Stimulated activated CD4-positive, alpha-beta T cell treated with anti-CD3 and anti-CD28 coated beads, Interleukin-1b, Interleukin-23, amount 100 ng/mL, for 24 hours (primary cell): ENCODE measurements around the gene HGS.

ENCODE experiments used
- DNase-seq, 4 experiments: peaks; one replicate each; pipeline ENCODE4 v3.0.0-alpha.2; 2020; ENCODE audit warnings: low read depth in 4 of 4, low spot score in 1 of 4

The HGS gene

GRCh38 chr17:81715872-81716673 lies 32.3 kb downstream of the HGS start:
- no peak for DNase-seq

- no peak for DNase-seq
These were observed 32.8 kb downstream of the HGS start for GRCh38 chr17:81716674-81716996.

GRCh38 chr17:81717049-81717765 lies 33.4 kb downstream of the HGS start:
- DNase-seq: no peak

DNA sequence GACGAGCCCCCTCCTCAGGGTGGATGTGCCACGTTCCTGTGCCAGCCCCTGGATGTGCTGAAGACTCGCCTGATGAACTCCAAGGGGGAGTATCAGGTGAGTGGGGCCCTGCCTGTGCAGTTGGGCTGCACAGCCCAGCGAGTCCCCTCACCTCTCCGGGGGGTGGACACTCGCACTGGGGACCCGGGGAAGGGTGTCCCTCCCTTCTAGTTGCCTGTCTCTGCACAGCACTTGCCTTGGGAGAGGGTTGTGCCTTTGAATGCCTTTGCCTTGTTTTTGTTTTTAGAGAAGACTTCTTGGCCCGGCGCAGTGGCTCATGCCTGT lies 33.9 kb downstream of the HGS start:
- no peak for DNase-seq

GRCh38 chr17:81719410-81720266 lies 35.8 kb downstream of the HGS start:
- DNase-seq: no peak

DNA sequence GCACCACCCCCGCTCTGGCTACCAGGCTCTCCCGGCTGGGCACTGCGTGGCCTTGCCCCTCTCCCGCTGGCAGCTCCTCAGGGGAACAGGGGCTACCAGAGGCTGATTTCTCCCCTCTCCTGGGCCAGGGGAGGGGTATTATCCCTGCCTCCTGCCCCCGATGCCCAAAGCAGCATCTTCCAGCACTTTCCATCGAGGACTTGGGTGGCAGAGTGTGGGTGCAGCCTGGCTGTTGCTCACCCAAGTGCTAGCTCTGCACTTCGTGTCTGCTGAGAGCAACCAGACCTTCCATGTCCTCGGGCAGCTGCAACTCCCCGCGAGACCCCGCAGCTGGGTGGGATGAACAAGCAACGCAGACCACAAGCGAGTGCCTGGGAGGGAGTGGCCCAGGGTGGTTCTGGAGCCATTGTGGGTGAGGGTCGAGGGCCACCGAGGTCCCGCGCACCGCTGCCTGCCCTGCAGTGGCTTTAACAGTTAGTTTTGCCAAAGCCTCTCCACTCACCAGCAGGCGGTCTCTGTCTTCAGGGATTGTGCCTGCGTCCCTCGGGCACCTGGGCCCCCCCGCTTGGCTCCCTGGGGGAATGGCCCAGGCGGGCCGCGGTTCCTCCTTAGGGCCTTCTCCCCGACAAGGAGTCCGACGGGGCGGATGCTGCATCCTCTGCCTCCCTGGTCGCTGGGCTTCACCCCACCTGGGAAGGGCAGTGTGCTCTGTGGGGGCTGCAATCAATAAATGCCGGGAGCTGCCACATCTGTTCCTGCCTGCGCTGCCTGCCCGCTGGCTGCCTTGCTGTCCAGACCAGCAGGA lies 36.7 kb downstream of the HGS start:
- no peak for DNase-seq

DNA sequence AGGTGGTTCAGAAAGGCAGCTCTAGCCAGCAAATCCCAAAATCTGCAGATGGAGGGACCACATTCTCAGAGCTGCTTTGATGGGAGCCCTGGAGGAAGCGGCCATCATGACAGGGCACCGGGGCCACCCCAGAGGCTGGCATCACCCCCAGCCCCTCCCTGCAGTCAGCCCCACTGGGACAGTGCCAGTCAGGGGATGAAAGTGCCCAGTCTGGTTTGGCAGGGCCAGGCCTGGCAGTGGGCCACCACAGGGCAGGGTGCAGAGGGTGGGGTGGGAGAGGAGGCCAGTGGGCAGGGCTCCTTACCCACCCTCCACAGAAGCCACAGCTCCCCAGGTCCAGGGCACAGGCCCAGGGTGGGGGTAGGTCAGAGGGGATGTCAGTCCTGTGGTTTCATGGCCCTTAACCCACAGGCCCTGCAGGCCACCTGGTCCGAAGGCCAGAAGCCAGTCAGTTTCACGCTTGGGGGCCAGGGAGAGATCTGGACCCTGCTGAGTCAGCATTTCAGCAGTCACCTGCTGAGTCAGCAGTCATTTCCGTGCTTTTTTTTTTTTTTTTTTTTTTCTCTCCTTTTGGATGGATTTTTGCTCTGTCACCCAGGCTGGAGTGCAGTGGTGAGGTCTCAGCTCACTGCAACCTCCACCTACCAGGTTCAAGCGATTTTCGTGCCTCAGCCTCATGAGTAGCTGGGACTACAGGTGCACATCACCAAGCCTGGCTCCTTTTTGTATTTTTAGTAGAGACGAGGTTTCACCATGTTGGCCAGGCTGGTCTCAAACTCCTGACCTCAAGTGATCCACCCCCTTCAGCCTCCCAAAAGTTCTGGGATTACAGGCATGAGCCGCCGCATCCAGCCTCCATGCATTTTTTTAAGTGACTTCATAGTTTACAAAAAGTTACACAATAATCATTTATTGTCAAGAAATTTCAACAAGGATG lies 38.6 kb downstream of the HGS start:
- no peak for DNase-seq

- no peak for DNase-seq
These were observed 39.9 kb downstream of the HGS start for GRCh38 chr17:81723651-81724209.

DNA sequence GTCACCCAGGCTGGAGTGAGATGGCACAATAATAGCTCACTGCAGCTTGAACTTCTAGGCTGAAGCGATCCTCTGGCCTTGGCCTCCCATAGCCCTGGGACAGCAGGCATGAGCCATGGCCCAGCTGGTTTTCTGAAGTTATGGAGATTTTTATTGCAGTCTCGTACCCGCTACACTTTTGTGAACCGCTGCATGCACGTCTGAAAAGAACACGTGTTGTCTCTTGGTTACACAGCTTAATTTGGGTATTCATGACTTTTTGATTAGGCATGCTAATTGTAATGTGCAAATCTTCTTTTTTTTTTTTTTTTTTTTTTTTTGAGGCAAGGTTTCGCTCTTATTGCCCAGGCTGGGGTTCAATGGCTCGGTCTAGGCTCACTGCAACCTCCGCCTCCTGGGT lies 41.6 kb downstream of the HGS start:
- no peak for DNase-seq

DNA sequence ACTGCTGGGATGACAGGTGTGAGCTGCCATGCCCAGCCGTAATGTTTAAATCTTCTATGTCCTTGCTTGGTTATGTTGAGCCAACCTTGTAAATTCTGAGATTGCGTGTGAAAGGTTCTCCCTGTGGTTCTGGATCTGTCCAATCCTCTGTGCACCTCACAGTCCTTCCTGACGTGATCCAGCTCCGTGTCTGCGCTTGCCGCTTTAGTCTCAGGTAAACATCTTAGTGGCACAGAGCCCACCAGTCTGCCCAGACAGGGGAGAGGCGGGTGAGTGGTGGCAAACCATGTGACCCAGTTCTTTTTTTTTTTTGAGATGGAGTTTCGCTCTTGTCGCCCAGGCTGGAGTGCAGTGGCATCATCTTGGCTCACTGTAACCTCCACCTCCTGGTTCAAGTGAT lies 42.2 kb downstream of the HGS start:
- no peak for DNase-seq

GRCh38 chr17:81727324-81728031 lies 43.7 kb downstream of the HGS start:
- no peak for DNase-seq

DNA sequence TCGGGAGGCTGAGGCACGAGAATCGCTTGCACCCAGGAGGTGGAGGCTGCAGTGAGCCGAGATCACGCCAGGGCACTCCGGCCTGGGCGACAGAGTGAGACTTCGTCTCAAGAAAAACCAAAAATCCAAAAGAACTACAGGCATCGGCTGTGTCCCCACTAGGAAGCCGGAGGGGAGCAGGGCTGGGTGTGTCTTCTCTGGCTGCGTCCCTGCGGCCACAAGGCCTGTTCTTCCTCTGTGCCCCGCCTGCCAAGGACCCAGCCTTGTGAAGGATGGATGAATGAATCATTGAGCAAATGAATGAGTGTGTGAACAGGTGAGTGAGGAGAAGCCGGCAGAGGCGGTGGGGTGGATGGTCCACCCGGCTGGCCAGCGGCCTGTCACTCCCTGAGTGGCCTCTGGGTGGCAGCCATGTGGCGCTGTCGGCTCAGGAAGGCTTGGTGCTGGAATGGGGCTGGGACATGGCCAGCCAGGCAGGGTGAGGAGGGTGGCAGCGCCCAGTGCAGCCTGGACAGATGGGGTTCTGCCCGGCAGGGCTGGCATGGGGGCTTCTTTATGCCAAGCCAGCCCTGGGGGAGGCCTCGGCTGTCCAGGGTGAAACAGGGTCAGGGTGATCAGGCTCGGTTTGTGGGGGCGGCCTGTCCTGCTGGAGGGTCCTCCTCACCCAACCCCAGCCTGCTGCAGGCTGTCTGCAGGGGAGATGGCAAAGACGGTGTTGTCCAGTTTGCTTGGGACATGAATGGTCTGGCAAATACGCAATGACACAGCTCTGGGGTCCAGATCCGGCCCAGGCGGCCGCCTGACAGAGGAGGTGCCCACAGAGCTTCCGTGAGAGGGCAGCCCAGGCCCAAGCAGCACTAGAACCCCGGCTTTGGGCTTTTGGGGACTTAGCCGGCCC lies 49.9 kb downstream of the HGS start:
- DNase-seq: peak in 2 of 4 experiments; percentile 48 to 64

DNA sequence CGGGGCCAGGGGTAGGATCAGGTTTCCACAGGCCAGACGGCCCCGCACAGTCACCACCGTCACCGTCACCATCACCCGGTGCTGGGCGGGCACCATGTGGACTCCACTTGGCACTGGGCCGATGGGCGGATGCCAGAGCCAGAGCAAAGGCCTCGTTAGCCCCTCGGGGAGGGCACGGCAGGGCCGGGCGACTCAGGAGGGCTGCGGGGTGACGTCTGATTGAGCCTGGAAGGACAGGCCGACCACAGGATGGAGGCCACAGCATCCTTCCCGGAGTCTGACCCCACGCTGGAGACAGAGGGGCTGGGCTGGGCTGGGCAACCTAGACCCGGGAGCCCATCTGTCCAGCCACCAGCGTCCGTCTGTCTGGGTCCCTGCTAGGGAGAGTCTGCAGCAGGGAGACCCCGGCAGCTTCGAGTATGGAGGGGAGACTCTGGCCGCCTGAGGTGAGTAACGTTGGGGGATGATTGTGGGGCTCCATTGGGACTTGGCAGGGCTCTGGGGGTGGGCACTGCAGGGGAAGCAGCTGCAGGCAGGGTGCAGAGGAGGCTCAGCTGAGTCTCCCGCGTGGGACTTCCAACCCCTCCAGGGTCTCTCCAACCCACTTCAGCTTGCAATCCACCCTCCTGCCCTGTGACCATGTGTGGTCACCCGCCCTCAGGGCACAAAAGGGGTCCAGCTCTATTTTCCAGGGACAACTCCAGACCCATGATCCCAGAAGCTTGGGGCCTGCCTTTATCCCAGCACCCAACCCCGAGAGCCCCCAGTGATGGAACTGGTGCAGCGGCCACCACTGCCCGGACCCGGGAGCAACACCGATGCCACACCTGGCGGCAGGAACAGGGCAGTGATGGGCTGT lies 50.8 kb downstream of the HGS start:
- DNase-seq: no peak

- no peak for DNase-seq
These were observed 51.7 kb downstream of the HGS start for GRCh38 chr17:81735264-81736102.

- no peak for DNase-seq
These were observed 54.4 kb downstream of the HGS start for GRCh38 chr17:81737947-81738800.
